Bronchus fibroblast of lung (primary cell): ENCODE results near the gene MS4A6E. TPM values are rescaled to one million over a fixed set of nuclear protein-coding genes. Genes with fewer than 3 reads are reported as not detected.

Experiments
- total RNA-seq: library from RNA; depleted of rRNA; stranded (reverse); fragments of >200 nt; gene quantifications from 2 replicates; pipeline ENCODE4 v1.2.3, GENCODE V29; 2015

The MS4A6E gene, protein sequence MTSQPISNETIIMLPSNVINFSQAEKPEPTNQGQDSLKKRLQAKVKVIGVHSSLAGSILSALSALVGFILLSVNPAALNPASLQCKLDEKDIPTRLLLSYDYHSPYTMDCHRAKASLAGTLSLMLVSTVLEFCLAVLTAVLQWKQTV
- not detected in 2 replicates for total RNA-seq

DNA sequence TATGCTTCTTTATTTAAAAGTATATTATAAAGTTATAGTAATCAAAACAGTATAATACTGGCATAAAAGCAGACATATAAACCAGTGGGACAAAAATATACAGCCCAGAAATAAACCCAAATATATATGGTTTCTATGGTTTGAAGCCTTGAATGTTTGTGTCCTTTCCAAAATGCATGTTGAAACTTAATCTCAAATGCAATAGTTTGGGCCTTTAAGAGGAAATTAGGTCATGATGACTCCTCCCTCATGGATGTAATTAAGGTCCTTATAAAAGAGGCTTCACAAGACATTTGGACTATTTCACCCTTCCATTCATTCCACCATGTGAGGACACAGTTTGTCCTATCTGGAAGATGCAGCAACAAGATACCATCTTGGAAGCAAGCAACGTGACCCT lies at the start of gene MS4A6E:
TSS of gene MS4A6E (plus strand) at position 301 of the 400 bp plus-strand sequence. CDS start 7,641 bp downstream, outside the sequence.

GRCh38 chr11:60280412-60280811 lies 46.6 kb upstream of the MS4A6E start, which contains the start of gene MS4A4A:
Gene MS4A4A (plus strand): TSS chr11:60280666. CDS start chr11:60280676, 10 bp downstream.

GRCh38 chr11:60378354-60378753 lies 51.3 kb downstream of the MS4A6E start, which contains the start of gene MS4A7:
Gene MS4A7 (plus strand): TSS chr11:60378532. CDS start chr11:60383142, 4,610 bp downstream.

Other genes starting within 250 kb of the MS4A6E start
- not detected in 2 replicates for gene MS4A2, start 238.6 kb upstream of the MS4A6E start, total RNA-seq
- gene MS4A6A, start 144.2 kb upstream of the MS4A6E start, total RNA-seq, result not detected in 2 replicates
- gene MS4A4E, start 84.1 kb upstream of the MS4A6E start, total RNA-seq, result not detected in 2 replicates
- gene MS4A4A, start 46.6 kb upstream of the MS4A6E start, total RNA-seq, result not detected in 2 replicates
- not detected in 2 replicates for gene MS4A7, start 51.3 kb downstream of the MS4A6E start, total RNA-seq
- not detected in 2 replicates for gene MS4A14, start 69.2 kb downstream of the MS4A6E start, total RNA-seq
- gene MS4A5, start 102.3 kb downstream of the MS4A6E start, total RNA-seq, result not detected in 2 replicates
- gene MS4A1, start 128.6 kb downstream of the MS4A6E start, total RNA-seq, result not detected in 2 replicates
- gene MS4A12, start 165.5 kb downstream of the MS4A6E start, total RNA-seq, result not detected in 2 replicates
- gene MS4A13, start 188.1 kb downstream of the MS4A6E start, total RNA-seq, result not detected in 2 replicates